HG02870 (cell line): ENCODE data around the gene CCDC152.
"Not testable (repeated sequence)": the region's sequence is repeated elsewhere in the genome, so short reads cannot be mapped to it uniquely, and the experiment has no call there.

Experiments
- ATAC-seq: cut with Tn5 transposase; IDR thresholded peaks from one replicate; pipeline ENCODE4 v1.9.1; 2021; ENCODE audit warnings: mild to moderate bottlenecking, moderate library complexity; ENCODE audit not compliant: unreplicated experiment

The CCDC152 gene

GRCh38 chr5:42843675-42844292 is 87.2 kb downstream of the CCDC152 start:
- ATAC-seq = no peak

GRCh38 chr5:42844408-42844807 is 87.8 kb downstream of the CCDC152 start:
- ATAC-seq = not testable (repeated sequence)

GRCh38 chr5:42848545-42848944 is 91.9 kb downstream of the CCDC152 start:
- no peak for ATAC-seq

GRCh38 chr5:42851481-42851880 is 94.9 kb downstream of the CCDC152 start:
- ATAC-seq = no peak
